ENCODE results near the gene ETV5.

Gene ETV5

GRCh38 chr3:186108941-186109865 is at the start of gene ETV5:
Gene ETV5, minus strand, starts transcription at chr3:186109089. Its CDS starts 3,221 bp downstream, at chr3:186105868.
- DNase-seq: peak; percentile 93

GRCh38 chr3:186154641-186155040 is 45.8 kb upstream of the ETV5 start:
- no peak for DNase-seq

GRCh38 chr3:186152889-186153292 is 44.0 kb upstream of the ETV5 start:
- DNase-seq: peak; percentile 44

- no peak for DNase-seq
These were observed 43.5 kb upstream of the ETV5 start for GRCh38 chr3:186152361-186152798.

GRCh38 chr3:186151077-186151971 is 42.4 kb upstream of the ETV5 start:
- peak; percentile 6 for DNase-seq

- no peak for DNase-seq
These were observed 41.3 kb upstream of the ETV5 start for GRCh38 chr3:186150041-186150830.

GRCh38 chr3:186149319-186149960 is 40.6 kb upstream of the ETV5 start:
- DNase-seq: no peak

GRCh38 chr3:186144257-186144656 is 35.4 kb upstream of the ETV5 start:
- DNase-seq: no peak

GRCh38 chr3:186143250-186143649 is 34.4 kb upstream of the ETV5 start:
- no peak for DNase-seq

- no peak for DNase-seq
These were observed 33.6 kb upstream of the ETV5 start for GRCh38 chr3:186142393-186142932.

GRCh38 chr3:186141790-186142189 is 32.9 kb upstream of the ETV5 start:
- no peak for DNase-seq

- no peak for DNase-seq
These were observed 29.5 kb upstream of the ETV5 start for GRCh38 chr3:186138272-186138981.

- no peak for DNase-seq
These were observed 28.3 kb upstream of the ETV5 start for GRCh38 chr3:186137051-186137685.

GRCh38 chr3:186133980-186134379 is 25.1 kb upstream of the ETV5 start:
- DNase-seq: no peak

GRCh38 chr3:186132487-186132886 is 23.6 kb upstream of the ETV5 start:
- DNase-seq: no peak

- DNase-seq: no peak
These were observed 20.3 kb upstream of the ETV5 start for GRCh38 chr3:186129206-186129605.

GRCh38 chr3:186128158-186128557 is 19.3 kb upstream of the ETV5 start:
- no peak for DNase-seq

GRCh38 chr3:186127463-186127862 is 18.6 kb upstream of the ETV5 start:
- DNase-seq: no peak

GRCh38 chr3:186125118-186125517 is 16.2 kb upstream of the ETV5 start:
- DNase-seq: no peak

- no peak for DNase-seq
These were observed 15.7 kb upstream of the ETV5 start for GRCh38 chr3:186124592-186124991.

GRCh38 chr3:186123012-186123411 is 14.1 kb upstream of the ETV5 start:
- no peak for DNase-seq

Data from CD4-positive, alpha-beta T cell treated with Interleukin-17A for 1 hour (primary cell).